HG03571 (cell line): ENCODE data around the gene ITGA11.
"Not testable (repeated sequence)": the region's sequence is repeated elsewhere in the genome, so short reads cannot be mapped to it uniquely, and the experiment has no call there.

Source experiments
- ATAC-seq: cut with Tn5 transposase; IDR thresholded peaks from one replicate; pipeline ENCODE4 v1.9.1; 2021; ENCODE audit not compliant: unreplicated experiment

ITGA11 gene

DNA sequence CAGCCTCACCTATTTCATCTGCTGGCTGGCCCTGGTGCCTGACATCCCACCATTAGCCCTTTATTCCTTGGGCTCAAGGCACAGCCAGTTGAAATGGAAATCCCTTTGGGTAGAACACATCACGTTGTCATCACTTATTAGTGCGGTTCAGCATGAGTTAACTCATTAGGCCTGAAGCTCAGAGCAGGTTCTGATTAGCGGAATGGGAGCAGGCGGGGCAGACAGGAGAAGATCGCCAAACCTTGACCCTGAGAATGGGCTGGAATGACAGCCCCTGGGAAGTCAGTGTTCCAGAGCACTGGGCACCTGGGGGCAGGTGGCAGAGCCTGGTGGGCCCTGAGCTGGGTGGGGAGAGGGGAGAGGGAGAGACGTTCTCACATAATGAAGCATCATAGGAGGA, 5.8 kb downstream of the ITGA11 start:
- ATAC-seq: no peak

DNA sequence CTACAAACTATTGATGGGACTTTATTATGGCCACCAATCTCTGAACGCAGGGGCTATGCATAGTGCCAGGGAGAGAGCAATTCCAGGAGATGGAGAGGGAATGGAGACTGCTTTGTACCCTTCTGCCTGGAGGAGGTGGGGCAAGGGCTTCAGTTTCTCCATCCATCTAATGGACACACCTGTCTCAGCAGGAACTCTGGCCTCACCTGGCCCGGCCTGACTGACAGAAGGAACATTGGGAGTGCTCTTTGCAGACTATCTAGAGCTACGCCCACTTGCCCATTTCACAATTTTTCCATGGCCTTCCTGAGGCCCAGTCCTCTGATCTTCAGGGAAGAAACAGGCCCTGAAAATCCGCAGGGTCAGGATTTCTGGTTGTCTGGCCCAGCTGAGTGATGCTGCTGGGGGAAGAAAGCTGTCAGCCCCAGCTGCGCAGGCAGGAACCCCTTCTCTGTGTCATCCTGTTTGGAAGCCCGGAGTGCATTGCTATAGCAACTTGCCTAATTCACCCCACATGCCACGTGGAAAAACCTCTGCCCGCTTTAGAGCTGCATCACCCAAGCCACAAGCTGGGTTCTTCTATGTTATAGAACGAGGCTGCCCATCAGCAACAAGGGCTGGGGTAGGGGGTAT, 6.4 kb downstream of the ITGA11 start:
- no peak for ATAC-seq

- ATAC-seq: no peak
Measured at GRCh38 chr15:68424754-68425390, 7.1 kb downstream of the ITGA11 start.

GRCh38 chr15:68423359-68424296, 8.3 kb downstream of the ITGA11 start:
- ATAC-seq: no peak

- ATAC-seq: not testable (repeated sequence)
Measured at GRCh38 chr15:68422403-68423145, 9.4 kb downstream of the ITGA11 start.

DNA sequence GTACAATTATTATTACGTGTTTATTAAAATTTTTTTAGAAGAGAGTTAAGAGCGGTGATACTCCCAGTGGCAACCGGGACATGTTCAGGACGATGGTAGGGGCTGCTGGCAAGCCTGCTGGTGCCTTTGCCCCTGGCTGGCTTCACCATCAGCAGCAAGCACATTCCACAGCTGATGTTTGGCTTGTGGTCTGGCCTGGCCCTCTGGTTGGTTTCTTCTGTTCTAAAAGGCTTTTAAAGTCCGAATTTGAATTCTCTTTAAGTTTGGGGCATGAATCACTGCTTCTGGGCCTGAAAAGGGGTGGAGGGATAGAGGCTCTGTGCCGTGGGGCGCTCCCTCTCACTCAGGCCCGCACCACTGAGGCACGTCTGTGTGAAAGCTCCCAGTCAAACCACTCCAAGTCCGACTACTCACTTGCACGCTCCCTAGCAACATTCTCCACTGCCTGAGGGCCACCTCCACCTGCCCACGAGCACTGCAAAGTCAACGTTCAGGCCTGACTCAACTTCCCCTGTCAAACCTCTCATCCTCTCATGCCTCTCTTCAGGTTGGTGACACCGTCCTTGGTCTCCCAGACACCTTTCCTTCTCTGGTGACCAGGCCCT, 10.1 kb downstream of the ITGA11 start:
- no peak for ATAC-seq

DNA sequence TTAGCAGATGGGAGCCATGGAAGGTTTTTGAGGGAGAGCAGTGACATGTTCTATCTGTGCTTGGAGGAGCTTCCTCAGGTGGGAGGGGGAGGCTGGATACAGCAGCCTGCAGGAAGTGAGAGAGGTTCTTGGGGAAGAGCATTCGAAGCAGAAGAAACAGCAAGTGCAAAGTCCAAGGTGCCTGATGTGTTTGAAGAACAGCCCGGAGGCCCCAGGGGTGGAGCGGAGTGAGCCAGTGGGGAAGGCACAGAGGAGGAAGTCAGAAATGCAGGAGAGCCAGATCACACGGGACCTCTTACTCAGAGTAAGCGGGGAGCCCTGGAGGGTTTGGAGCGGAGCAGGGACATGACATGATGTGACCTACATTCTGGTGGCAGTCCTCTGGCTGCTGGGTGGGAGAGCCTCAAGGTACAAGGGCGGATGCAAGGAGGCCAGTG, 10.8 kb downstream of the ITGA11 start:
- no peak for ATAC-seq

DNA sequence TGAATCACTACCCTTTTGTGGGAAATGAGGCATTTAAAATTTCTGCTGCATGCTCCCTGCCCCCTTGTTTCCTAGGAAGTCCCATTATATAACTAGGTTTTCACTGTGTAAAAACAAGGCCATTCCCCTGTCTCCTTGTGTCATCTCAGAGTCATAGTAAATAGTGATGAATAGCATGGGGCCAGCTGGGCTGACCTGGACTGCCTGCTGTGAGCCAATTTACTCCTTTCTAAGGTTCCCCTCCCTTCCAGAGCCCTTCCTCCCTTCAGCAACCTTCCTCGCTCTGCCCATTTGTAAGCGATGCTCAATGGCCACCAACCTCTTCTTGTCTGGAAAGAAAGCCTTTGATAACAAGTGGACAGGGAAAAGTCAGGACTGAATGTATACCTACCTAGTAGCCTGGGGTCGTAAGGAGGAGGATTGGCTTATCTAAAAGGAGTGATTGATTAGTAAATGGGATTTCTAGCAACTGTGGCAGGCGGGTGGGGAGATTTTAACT, 11.7 kb downstream of the ITGA11 start:
- no peak for ATAC-seq

DNA sequence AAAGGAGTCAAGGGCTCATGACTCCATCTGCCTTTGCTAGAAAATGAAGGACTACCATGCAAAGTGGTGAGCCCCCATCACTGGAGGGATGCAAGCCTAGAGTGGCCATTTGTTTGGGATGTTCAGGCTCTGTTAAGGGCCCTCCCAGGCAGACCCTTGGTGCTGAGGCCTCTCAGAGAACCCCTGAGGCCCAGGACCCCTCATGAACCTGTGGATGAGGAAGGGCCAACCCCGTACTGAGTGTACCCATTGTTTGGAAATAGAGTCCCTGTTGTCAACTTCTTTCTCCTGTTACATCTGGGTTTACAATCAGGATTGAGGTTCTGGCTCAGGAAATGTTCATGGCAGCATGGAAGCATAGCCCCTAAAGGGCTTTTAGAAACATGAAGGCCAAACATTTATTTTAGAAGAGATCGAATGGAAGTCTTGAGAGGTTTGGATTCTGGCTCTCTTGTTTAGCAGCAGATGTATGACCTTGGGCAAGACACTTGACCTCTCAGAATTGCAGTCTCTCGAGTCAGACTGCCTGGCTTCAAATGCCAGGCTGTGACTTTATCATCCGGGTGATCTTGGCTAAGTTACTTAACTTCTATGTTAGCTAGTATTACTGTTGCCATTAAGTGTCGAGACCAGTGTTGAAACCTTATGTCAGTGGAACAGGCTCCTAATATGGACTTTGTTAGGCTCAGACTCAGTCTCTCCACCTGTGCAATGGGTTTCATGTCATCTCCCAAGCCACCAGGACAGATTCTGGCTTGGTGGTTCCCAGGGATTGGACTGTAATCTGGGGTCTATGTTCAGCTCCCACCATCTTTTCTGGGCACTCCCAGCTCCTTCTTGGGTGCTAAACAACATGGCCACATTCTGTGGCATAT, 12.4 kb downstream of the ITGA11 start:
- ATAC-seq: no peak

DNA sequence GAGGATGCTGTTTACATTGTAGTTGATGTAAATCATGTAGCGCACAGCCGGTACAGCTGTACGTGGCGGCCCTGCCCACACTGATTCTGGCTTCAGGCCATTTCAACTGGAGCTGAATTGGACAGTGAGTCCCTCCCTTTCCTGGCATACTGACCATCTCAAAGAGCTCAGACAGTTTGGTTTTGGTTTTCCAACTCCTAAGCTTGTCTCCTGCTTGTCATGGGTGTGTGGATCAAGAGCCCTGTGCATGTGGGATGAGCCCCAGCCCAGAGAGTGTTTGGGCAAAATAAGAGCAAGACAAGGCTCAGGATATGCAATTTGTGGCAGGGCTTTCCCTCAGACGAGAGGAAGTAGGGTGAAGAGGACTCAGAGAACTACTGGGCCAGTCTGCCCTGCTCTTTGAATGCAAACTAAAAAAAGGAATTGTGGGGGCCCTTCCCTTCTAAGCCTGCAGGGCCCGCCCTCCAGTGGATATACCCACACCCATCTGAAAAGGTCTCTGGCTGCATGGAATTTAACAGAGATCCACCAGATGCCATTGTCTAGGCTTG, 13.3 kb downstream of the ITGA11 start:
- no peak for ATAC-seq

- ATAC-seq: no peak
Measured at GRCh38 chr15:68417897-68418296, 14.1 kb downstream of the ITGA11 start.

DNA sequence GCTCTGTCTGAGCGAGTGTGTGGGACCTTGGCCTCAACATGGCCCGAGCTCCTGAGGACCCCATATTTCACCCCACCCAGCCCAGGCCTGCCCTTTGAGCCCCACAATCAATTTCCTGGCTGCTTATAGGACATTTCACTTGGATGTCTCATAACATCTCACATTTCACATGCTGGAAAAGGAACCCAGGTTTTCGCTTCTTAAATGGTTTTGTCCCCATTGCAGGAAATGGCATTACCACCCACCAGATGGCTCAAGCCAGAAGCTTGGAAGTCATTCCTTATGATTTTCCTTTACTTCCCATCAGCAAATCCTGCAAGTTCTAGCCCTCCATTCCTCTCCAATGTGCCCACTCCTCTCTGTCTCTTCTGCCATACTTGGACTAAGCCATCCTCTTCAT, 14.9 kb downstream of the ITGA11 start:
- no peak for ATAC-seq

GRCh38 chr15:68416158-68416535, 15.8 kb downstream of the ITGA11 start:
- ATAC-seq: no peak

- no peak for ATAC-seq
Measured at GRCh38 chr15:68415501-68416157, 16.3 kb downstream of the ITGA11 start.

DNA sequence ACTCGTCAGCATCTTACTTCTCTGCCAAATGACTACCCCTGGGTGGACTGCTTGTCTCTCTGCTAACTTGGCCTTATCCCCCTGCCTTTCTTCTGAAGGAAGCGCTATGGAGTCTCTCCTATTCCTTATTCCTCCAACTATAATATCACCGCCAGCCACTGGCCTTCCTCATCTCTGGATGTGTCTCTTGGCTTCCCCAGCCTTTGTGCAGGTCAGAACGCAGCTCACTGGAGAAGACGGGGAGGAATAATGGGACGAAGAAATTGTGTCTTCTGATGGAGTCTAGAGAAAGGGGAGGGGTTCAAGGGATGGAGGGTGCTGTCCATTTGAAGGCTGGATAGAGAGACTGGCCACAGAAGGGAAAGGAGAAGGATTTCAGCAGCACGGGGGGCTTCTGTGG, 16.9 kb downstream of the ITGA11 start:
- no peak for ATAC-seq

GRCh38 chr15:68414591-68414990, 17.4 kb downstream of the ITGA11 start:
- ATAC-seq: no peak

DNA sequence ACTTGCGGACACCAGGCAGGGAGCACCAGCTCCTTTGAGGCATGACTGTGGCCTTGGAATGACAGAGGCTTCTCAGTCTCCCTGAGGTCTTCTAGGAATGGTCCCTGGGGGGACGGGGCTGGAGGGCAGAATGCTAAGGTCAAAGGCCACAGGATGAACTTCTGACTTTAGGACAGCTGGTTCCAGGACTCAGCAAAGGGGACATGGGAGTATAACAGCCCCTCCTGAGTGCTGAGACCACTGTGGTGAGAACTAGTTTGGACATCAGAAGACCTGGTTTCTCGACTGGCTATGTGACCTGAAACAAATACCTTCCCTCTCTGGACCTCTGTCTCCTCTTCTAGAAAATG, 17.8 kb downstream of the ITGA11 start:
- no peak for ATAC-seq

GRCh38 chr15:68413363-68414205, 18.4 kb downstream of the ITGA11 start:
- ATAC-seq: no peak
